ENCODE results near the gene HAPLN2.

Gene HAPLN2

GRCh38 chr1:156664767-156665411 lies 45.7 kb downstream of the HAPLN2 start:
- no peak overlapping the region for H3K27ac ChIP-seq

GRCh38 chr1:156665539-156665938 lies 46.3 kb downstream of the HAPLN2 start:
- H3K27ac ChIP-seq: no peak overlapping the region
- TF ChIP-seq, protein P1, sequence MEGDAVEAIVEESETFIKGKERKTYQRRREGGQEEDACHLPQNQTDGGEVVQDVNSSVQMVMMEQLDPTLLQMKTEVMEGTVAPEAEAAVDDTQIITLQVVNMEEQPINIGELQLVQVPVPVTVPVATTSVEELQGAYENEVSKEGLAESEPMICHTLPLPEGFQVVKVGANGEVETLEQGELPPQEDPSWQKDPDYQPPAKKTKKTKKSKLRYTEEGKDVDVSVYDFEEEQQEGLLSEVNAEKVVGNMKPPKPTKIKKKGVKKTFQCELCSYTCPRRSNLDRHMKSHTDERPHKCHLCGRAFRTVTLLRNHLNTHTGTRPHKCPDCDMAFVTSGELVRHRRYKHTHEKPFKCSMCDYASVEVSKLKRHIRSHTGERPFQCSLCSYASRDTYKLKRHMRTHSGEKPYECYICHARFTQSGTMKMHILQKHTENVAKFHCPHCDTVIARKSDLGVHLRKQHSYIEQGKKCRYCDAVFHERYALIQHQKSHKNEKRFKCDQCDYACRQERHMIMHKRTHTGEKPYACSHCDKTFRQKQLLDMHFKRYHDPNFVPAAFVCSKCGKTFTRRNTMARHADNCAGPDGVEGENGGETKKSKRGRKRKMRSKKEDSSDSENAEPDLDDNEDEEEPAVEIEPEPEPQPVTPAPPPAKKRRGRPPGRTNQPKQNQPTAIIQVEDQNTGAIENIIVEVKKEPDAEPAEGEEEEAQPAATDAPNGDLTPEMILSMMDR (IDR thresholded peaks at IDR 0.05): no peak
- TF ChIP-seq ZFX (IDR thresholded peaks at IDR 0.05; ENCODE audit: borderline replicate concordance): no peak

More at GRCh38 chr1:156664767-156665411, 45.7 kb downstream of the HAPLN2 start:
- TF ChIP-seq ZFX (IDR thresholded peaks at IDR 0.05; ENCODE audit: borderline replicate concordance): no peak
- TF ChIP-seq, protein P1 (IDR thresholded peaks at IDR 0.05): no peak

DNA sequence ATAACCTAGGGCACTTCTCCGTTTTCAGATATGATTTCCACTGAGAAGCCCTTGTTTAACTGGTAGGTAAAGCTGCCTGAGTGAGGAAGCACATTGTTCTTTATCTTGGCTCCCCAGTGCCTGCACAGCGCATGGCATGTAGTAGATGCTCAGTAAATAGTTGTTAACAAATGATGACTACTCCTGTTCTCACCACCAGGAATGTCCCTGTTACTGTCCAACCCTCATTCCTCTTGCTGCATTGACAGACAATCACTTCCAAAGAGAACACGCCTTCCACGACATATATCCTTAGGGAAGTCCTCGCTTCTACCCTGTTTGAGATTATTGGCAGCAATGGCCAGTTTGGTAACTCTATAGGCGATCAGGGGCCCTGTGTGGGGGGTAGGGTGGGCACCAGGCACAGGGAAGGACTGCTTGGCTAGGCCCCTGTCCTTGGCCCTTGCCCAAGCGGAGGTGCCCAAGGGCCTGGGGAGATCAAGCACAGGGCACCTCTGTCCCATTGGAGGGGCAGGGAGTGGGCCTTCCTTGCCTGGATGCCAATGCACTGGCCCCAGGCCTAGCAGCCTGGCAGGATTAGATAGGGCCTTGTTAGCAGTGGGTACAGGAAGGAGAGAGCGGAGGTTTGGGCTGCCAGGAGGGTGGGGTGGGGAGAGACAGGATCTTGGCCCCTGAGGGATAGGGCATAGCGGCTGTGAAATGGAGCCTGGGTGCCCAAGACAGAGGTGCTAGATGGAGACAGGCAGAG lies 47.8 kb downstream of the HAPLN2 start:
- no peak overlapping the region for H3K27ac ChIP-seq

GRCh38 chr1:156667610-156667967 lies 48.4 kb downstream of the HAPLN2 start:
- no peak overlapping the region for H3K27ac ChIP-seq
- TF ChIP-seq, protein P1 (IDR thresholded peaks at IDR 0.05): no peak
- no peak for TF ChIP-seq ZFX (IDR thresholded peaks at IDR 0.05; ENCODE audit: borderline replicate concordance)

More for the DNA sequence above, 47.8 kb downstream of the HAPLN2 start:
- TF ChIP-seq ZFX (IDR thresholded peaks at IDR 0.05; ENCODE audit: borderline replicate concordance): no peak
- TF ChIP-seq, protein P1 (IDR thresholded peaks at IDR 0.05): no peak

DNA sequence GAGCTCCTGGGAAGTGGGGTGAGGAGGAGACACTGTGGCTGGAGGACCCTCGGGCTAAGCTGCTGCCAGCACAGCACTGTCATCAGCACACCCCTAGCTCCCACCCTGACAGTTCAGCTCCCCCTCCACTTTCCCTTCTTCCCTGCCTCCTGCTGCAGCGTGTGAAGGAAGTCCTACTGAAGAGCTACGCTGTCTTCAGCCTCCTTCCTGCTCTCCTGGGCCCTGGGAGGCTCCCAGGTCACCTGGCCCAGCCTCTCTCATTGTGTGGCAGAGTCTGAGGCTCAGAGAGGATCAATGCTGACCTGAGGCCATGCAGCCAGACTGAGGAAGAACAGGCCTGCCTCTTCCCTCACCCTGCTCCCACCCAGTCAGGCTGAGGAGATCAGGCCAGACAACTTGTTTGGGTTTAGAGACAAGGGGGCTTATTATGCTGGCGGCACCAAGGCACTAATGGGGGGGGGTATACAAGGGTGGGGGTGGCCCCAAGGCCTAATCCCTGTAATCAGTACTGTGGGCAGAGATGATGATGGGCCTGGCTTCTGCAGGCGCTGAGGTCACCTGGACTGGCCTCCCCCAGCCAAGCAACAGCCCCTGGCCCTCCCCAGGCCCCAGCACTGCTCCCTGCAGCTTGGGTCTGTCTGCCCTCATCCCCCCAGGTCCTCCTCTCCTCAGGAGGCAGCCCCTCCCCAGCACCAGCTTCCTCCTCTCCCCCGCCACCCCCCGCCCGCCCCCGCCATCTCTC lies 48.9 kb downstream of the HAPLN2 start:
- no peak overlapping the region for H3K27ac ChIP-seq
- no peak for TF ChIP-seq ZFX (IDR thresholded peaks at IDR 0.05; ENCODE audit: borderline replicate concordance)
- TF ChIP-seq, protein P1 (IDR thresholded peaks at IDR 0.05): no peak

DNA sequence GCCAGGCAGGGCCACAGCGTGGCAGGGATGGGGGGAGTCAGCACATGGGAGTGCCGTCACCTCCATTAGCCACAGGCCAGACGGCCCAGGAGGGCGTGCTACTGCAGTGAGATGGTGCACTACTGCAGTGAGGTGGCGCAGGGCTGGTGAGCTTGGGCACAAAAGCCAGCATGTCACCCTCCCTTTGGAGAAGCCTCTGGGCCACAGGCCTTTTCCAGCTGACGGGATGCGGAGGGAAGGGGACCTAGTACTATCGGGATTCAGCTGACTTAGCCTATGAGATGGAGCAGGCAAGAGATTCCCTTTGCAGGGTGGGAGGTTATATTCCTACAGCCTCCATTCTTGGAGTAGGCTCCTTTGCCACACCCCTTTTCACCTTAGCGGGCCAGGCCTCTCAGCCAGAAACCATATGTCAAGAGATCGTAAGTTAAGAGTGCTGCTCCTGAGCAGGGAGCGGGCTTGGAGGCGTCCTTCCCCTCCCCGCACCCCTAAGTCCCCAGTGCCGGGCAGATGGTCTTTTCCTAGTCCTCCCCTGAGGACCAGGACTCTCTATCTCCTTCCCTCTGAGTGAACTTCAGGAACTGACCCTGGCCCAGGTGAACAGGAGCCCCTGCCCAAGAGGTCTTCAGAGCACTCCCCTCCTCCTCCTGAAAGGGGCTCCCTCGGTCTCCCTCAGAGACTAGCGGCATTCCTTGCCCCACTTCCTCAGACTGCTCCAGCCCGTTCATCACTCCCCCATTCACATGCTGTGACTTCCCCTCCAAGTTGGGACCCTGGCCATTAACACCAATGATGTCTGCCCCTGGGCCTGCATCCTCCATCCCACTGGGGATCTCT lies 49.8 kb downstream of the HAPLN2 start:
- H3K27ac ChIP-seq: no peak overlapping the region
- no peak for TF ChIP-seq ZFX (IDR thresholded peaks at IDR 0.05; ENCODE audit: borderline replicate concordance)
- TF ChIP-seq, protein P1 (IDR thresholded peaks at IDR 0.05): no peak

Measured in 22Rv1 (cell line).